ENCODE measurements around the gene TRAF3. TPM values are rescaled to one million over a fixed set of nuclear protein-coding genes. Genes with fewer than 3 reads are reported as not detected.

TRAF3 gene
- total RNA-seq, 2 donors from 2014 or later = 14.5 to 28.7 TPM

DNA sequence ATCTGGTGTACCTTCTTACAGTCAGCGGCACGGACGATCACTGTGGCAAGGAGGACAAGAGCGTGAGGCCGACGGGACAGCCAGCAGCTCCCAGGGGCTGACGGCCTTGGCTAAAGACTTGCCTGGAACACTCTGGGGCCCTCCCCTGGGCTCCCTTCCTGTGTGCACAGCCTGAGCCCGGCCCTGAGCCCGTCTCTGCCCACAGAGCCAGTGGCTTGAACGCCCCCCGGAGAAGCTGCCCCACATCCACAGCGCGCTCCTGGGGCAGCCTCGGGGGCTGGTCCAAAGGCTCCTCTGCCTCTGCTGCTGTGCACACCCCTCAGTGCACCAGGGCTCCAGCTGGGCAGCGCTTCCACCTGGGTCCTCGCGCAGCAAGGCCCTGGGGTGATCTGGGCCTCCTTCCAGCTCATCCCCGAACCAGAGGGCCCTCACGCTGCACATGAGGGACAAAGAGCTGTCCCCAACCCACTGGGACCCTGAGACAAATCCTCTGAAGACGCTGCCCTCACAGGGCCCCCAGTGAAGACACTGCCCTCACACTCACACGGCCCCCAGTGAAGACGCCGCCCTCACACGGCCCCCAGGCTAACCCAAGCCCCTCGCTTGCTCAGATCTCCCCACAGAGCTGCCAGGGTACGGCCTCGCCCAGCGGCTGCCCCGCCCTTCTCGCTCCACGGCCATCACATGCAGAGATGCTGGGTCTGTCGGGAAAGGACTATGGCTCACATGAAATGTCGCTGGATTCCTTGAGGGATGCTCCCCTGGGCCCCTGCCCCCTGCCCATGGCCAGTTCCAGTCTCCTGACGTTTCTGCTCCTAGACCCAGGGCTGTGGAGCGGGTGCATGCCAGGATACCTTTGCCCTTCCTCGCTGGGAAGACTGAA, 167.4 kb downstream of the TRAF3 start:
- ATAC-seq (ENCODE audit: insufficient number of reproducible peaks, low FRiP score, low read depth) (no peak), DNase-seq (ENCODE audit: low spot score) (no peak)
- peaks cover 89% of the 10 kb centered on the region for H3K36me3 ChIP-seq
- H3K27ac ChIP-seq = no peak overlapping the region
- TF ChIP-seq, protein P1, sequence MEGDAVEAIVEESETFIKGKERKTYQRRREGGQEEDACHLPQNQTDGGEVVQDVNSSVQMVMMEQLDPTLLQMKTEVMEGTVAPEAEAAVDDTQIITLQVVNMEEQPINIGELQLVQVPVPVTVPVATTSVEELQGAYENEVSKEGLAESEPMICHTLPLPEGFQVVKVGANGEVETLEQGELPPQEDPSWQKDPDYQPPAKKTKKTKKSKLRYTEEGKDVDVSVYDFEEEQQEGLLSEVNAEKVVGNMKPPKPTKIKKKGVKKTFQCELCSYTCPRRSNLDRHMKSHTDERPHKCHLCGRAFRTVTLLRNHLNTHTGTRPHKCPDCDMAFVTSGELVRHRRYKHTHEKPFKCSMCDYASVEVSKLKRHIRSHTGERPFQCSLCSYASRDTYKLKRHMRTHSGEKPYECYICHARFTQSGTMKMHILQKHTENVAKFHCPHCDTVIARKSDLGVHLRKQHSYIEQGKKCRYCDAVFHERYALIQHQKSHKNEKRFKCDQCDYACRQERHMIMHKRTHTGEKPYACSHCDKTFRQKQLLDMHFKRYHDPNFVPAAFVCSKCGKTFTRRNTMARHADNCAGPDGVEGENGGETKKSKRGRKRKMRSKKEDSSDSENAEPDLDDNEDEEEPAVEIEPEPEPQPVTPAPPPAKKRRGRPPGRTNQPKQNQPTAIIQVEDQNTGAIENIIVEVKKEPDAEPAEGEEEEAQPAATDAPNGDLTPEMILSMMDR (IDR thresholded peaks at IDR 0.05) = no peak
- H3K4me3 ChIP-seq = no peak overlapping the region
- no peaks in the 10 kb centered on the region for H3K27me3 ChIP-seq (replicated peaks; ENCODE audit: insufficient read depth)
- H3K9me3 ChIP-seq = no peaks in the 10 kb centered on the region
- H3K4me1 ChIP-seq (ENCODE audit: control insufficient read depth in 1 of 2, low read depth in 2 of 2) = peaks cover 0 to 10% of the 10 kb centered on the region in 2 donors

DNA sequence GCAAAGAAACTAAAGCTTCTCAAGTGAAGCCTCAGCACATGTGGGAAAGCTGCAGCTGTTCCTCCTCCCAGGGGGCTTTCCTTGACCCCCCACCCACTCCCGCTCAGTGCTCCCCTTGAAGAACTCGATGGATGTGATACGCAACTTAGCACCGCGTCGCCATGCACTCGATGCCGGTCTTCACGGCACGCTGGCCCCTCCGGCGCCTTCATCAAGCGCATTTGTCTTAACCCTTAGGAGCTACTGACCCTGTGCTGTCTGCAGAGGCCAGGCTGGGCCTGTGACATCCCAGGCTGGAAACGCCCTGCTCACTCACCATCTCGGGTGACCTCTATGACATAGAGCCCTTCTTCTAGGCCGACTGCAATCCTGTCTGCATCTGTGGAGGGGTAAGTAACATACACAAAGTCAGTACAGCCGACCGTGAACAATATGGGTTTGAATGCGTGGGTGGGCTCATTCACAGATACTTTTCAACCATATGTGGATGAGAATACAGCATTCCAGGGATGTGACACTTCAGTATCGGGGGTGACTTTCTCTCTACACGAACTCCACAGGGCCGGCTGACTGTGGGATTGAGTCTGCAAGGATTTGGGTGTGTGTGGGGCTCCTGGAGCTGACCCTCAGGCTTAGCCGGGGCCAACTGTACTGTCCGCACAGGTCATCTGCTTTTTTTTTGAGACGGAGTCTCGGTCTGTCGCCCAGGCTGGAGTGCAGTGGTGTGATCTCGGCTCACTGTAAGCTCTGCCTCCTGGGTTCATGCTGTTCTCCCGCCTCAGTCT, 168.3 kb downstream of the TRAF3 start:
- Histone ChIP-seq H3K27ac (no peak overlapping the region), H3K9me3 (no peaks in the 10 kb centered on the region), H3K4me3 (no peak overlapping the region), H3K36me3 (peaks cover 91% of the 10 kb centered on the region), H3K27me3 (replicated peaks; ENCODE audit: insufficient read depth) (no peaks in the 10 kb centered on the region), H3K4me1 (ENCODE audit: control insufficient read depth in 1 of 2, low read depth in 2 of 2) (peaks cover 4 to 18% of the 10 kb centered on the region in 2 donors)
- no peak for ATAC-seq (ENCODE audit: insufficient number of reproducible peaks, low FRiP score, low read depth)
- TF ChIP-seq, protein P1 (IDR thresholded peaks at IDR 0.05) = no peak
- no peak for DNase-seq (ENCODE audit: low spot score)

DNA sequence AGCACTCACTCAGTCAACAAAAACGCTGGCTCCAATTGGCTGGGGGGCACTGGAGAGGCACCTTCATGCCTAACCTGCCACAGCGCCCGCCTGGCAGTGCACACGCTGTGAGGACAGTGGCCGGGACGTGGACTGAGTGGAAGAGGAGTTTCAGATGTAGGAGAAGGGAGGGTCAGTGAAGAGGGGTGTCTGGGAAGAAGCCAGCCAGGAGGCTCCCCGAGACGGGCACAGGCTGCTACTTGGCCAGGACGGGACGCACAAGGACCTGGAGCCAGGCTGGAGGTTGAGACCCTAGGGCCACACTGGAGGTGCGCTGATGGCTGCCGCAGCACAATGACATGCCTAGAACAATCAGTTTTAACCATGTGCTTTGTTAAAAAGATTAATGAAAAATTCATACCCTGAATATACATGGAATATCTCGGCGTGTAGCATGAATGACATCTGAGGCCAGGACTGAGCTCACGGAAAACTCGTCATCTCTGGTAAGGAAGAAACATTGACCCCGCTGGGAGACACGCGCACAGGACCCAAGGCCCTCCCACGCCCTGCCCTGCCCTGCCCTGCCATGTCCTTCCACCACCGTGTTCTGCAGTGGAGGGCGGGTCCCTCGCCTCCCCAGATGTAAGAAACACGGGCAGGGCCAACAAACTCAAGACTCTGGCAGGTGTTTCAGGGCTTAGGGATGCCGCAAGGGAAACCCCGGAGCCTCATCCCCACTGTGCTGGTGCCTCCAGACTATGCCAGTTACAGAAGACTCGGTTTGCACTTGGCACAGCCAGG, 170.3 kb downstream of the TRAF3 start:
- no peak for ATAC-seq (ENCODE audit: insufficient number of reproducible peaks, low FRiP score, low read depth)
- TF ChIP-seq, protein P1 (IDR thresholded peaks at IDR 0.05) = no peak

DNA sequence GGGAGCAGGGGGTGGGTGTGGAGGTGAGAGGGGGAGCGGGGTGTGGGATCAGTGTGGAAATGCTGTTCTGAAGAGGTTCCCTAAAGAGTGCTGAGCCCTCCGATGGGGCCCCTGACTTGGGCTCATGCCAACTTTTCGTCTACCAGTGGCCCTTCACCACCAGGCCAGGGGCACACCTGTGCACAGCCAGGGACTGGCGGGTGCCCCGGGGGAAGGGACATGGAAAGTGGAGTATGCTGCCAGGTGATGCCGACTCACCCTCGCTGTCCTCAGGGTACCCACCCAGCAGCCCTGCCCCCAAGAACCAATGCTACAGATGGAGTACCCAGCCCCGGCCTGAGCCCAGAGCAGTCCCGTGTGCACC, 171.4 kb downstream of the TRAF3 start:
- Histone ChIP-seq H3K9me3 (no peaks in the 10 kb centered on the region), H3K4me3 (no peak overlapping the region), H3K36me3 (peaks cover 87% of the 10 kb centered on the region), H3K4me1 (ENCODE audit: control insufficient read depth in 1 of 2, low read depth in 2 of 2) (peaks cover 4 to 19% of the 10 kb centered on the region in 2 donors), H3K27me3 (replicated peaks; ENCODE audit: insufficient read depth) (no peaks in the 10 kb centered on the region), H3K27ac (no peak overlapping the region)
- TF ChIP-seq, protein P1 (IDR thresholded peaks at IDR 0.05) = no peak
- no peak for DNase-seq (ENCODE audit: low spot score)
- no peak for ATAC-seq (ENCODE audit: insufficient number of reproducible peaks, low FRiP score, low read depth)

More for the DNA sequence above, 170.3 kb downstream of the TRAF3 start:
- no peak overlapping the region for H3K27ac ChIP-seq
- H3K36me3 ChIP-seq = peaks cover 89% of the 10 kb centered on the region
- H3K4me1 ChIP-seq (ENCODE audit: control insufficient read depth in 1 of 2, low read depth in 2 of 2) = peaks cover 4 to 19% of the 10 kb centered on the region in 2 donors
- no peaks in the 10 kb centered on the region for H3K27me3 ChIP-seq (replicated peaks; ENCODE audit: insufficient read depth)
- no peak for DNase-seq (ENCODE audit: low spot score)
- no peaks in the 10 kb centered on the region for H3K9me3 ChIP-seq
- H3K4me3 ChIP-seq = no peak overlapping the region
